H1 (cell line): ENCODE measurements around the gene EYA2. TPM values are rescaled to one million over a fixed set of nuclear protein-coding genes. Genes with fewer than 3 reads are reported as not detected.

Experiments used
- CHD7 ChIP-seq: fragments of 300-600 bp; sonication (generic); IDR thresholded peaks from 2 replicates; pipeline ENCODE4 v1.7.1; 2012; ENCODE audit warnings: low read length, moderate library complexity, mild to moderate bottlenecking, inconsistent platforms; ENCODE audit not compliant: insufficient replicate concordance
- GABPA ChIP-seq: IDR thresholded peaks from 2 replicates; pipeline ENCODE4 v1.6.1; 2011; ENCODE audit warnings: mild to moderate bottlenecking, low read length, moderate library complexity, borderline replicate concordance; ENCODE audit not compliant: insufficient read depth
- SP2 ChIP-seq: IDR thresholded peaks from 2 replicates; pipeline ENCODE4 v1.6.1; 2012; ENCODE audit warnings: mild to moderate bottlenecking, low read length, inconsistent platforms
- polyA plus RNA-seq, 7 experiments: library from polyadenylated mRNA; depleted of rRNA in 3 of 7; stranded (reverse) in 5 of 7; unstranded in 2 of 7; fragments of >200 nt in 5 of 7; fragments of 200-250 nt in 2 of 7; gene quantifications; 1 replicate in 5 of 7; 2 replicates in 1 of 7; 4 replicates in 1 of 7; pipeline versions ENCODE4 v1.2.1 to v1.2.3, GENCODE V29; 2011 to 2013; ENCODE audit warnings: missing spikeins in 2 of 7, mixed read lengths in 2 of 7
- total RNA-seq: library from RNA; stranded (reverse); fragmentation: NEBNext Ultra II Directional; extraction: Animal tissue kit (Norgen Biotek cat#: 25700); gene quantifications from 2 replicates; pipeline ENCODE4 v1.2.1, GENCODE V29; 2021

Gene EYA2
- total and polyA plus RNA-seq, 2 of the 8 experiments (the other 6 are each of a cell fraction or from before 2014, with no cell fraction given): 1.6 to 1.7 TPM

GRCh38 chr20:46985671-46986070 is 91.0 kb downstream of the EYA2 start (continued):
- TF ChIP-seq CHD7: no peak
- no peak for TF ChIP-seq SP2
- no peak for TF ChIP-seq GABPA
